Ovary (tissue), 9 donors: ENCODE results near the gene MXD4. TPM values are rescaled to one million over a fixed set of nuclear protein-coding genes. Genes with fewer than 3 reads are reported as not detected.

ENCODE experiments used
- DNase-seq, 5 donors: peaks; one replicate each; pipeline ENCODE4 v3.0.0-alpha.2; 2019 to 2020
- H3K27ac ChIP-seq, 2 donors: fragments of 200-600 bp; one replicate each; pipeline versions ENCODE4 v1.5.1 to v1.8.0; 2019 to 2022
- H3K27me3 ChIP-seq: fragments of 200-600 bp; one replicate; pipeline ENCODE4 v1.8.0; 2022
- H3K36me3 ChIP-seq: fragments of 200-600 bp; sonication (generic); one replicate; pipeline ENCODE4 v1.5.1; 2019
- H3K4me1 ChIP-seq: one replicate; pipeline ENCODE4 v1.8.1; 2013; ENCODE audit warnings: mild to moderate bottlenecking, moderate library complexity; ENCODE audit not compliant: insufficient read depth
- H3K4me3 ChIP-seq: fragments of 200-600 bp; sonication (generic); one replicate; pipeline ENCODE4 v1.5.1; 2017
- H3K9me3 ChIP-seq, 2 donors: fragments of 200-600 bp in 1 of 2; sonication (generic) in 1 of 2; one replicate each; pipeline versions ENCODE4 v1.5.1 to v1.8.1; 2013 to 2019; ENCODE audit warnings: mild to moderate bottlenecking in 1 of 2, moderate library complexity in 1 of 2
- CTCF ChIP-seq, 3 donors: fragments of 450-650 bp in 2 of 3; fragments of 200-600 bp in 1 of 3; IDR thresholded peaks; one replicate each; pipeline versions ENCODE4 v1.5.1 to v1.8.0; 2016 to 2022; ENCODE audit warnings: antibody characterized with exemption in 3 of 3, mild to moderate bottlenecking in 1 of 3
- EP300 ChIP-seq: sonication (generic); formaldehyde crosslinking; IDR thresholded peaks from one replicate; pipeline ENCODE4 v1.6.1; 2017; ENCODE audit warnings: antibody characterized with exemption
- POLR2A ChIP-seq: fragments of 450-650 bp; IDR thresholded peaks from one replicate; pipeline ENCODE4 v1.6.1; 2017; ENCODE audit warnings: antibody characterized with exemption, mild to moderate bottlenecking, moderate library complexity
- WGBS, 3 donors: extraction: QIAGEN DNeasy Blood & Tissue Kit in 1 of 3; methylation state at CpG; one replicate each; pipeline versions ENCODE4 v1.1.5 to v1.1.7; 2013 to 2017; 5-methylcytosine and 5-hydroxymethylcytosine counted together
- intact Hi-C, 4 donors: fragments of 100-400 bp; cut with DNase I; formaldehyde crosslinking; loops; one replicate each; pipeline versions ENCODE4 v1.11.0 to v1.15.1; 2022 to 2023
- polyA plus RNA-seq, 2 donors: library from polyadenylated mRNA; stranded (reverse); fragments of 200-250 nt in 1 of 2; fragments of 350-450 nt in 1 of 2; fragmentation: Illumina TruSeq in 1 of 2; extraction: RNeasy Lipid Tissue Mini Kit (QIAGEN cat#74804) in 1 of 2; gene quantifications; one replicate each; pipeline ENCODE4 v1.2.3, GENCODE V29; 2013 to 2014
- total RNA-seq, 7 donors: library from RNA; depleted of rRNA in 2 of 7; stranded (reverse); fragments of >200 nt in 2 of 7; fragmentation: NEBNext Ultra II Directional in 3 of 7; extraction: Animal tissue kit (Norgen Biotek cat#: 25700) in 3 of 7; gene quantifications; one replicate each; pipeline versions ENCODE4 v1.1.0 to v1.2.4, GENCODE V29; 2016 to 2023
- donor health status: DM: no; HTN: no; CAD: no; lungs with moderate emphysema.
- donor health status: DM: no; HTN: no; CAD: no.
- donor health status: Bipolar disorder and iron deficiency.
- donor health status: DM: yes; HTN: yes; CAD: no.
- donor health status: DM: no; HTN: no; CAD: no.
- donor health status: DM: yes; HTN: yes; CAD: no.

Gene MXD4
- total and polyA plus RNA-seq, 9 donors = 10.3 to 51.4 (median 35.3) TPM

GRCh38 chr4:2301806-2302205, 39.9 kb upstream of the MXD4 start:
- no peak for TF ChIP-seq CTCF (IDR thresholded peaks at IDR 0.05)
- no peak for TF ChIP-seq POLR2A
- TF ChIP-seq EP300 = no peak
- H3K27me3 ChIP-seq = no peaks in the 10 kb centered on the region
- intact Hi-C loops = no loop called here
- H3K9me3 ChIP-seq = no peaks in the 10 kb centered on the region
- H3K4me3 ChIP-seq = no peak overlapping the region
- no peak overlapping the region for H3K27ac ChIP-seq
- WGBS, 3 donors = 71 to 81% (median 77%) methylated on average over 19 of the region's 19 CpGs
- no peaks in the 10 kb centered on the region for H3K4me1 ChIP-seq
- DNase-seq = no peak
- H3K36me3 ChIP-seq = no peaks in the 10 kb centered on the region

- Histone ChIP-seq H3K4me3 (no peak overlapping the region), H3K36me3 (no peaks in the 10 kb centered on the region), H3K4me1 (no peaks in the 10 kb centered on the region), H3K27me3 (no peaks in the 10 kb centered on the region), H3K9me3 (no peaks in the 10 kb centered on the region), H3K27ac (no peak overlapping the region)
- 86 to 88% (median 87%) methylated on average over 14 of the region's 14 CpGs for WGBS, 3 donors
- intact Hi-C loops = no loop called here
- no peak for DNase-seq
- TF ChIP-seq CTCF (IDR thresholded peaks at IDR 0.05) (no peak), EP300 (no peak), POLR2A (no peak)
Measured at GRCh38 chr4:2301225-2301642, 39.3 kb upstream of the MXD4 start.

- Histone ChIP-seq H3K27me3 (no peaks in the 10 kb centered on the region), H3K4me3 (no peak overlapping the region), H3K9me3 (no peaks in the 10 kb centered on the region), H3K27ac (no peak overlapping the region), H3K36me3 (no peaks in the 10 kb centered on the region), H3K4me1 (no peaks in the 10 kb centered on the region)
- WGBS, 3 donors = 93 to 96% (median 95%) methylated on average over 36 to 37 of the region's 37 CpGs
- DNase-seq = no peak
- intact Hi-C loops = no loop called here
- no peak for TF ChIP-seq CTCF (IDR thresholded peaks at IDR 0.05)
- TF ChIP-seq POLR2A = no peak
- TF ChIP-seq EP300 = no peak
Measured at GRCh38 chr4:2300431-2301224, 38.7 kb upstream of the MXD4 start.

- 84 to 91% (median 89%) methylated on average over 2 of the region's 2 CpGs for whole genome bisulfite sequencing, 3 donors
Measured at GRCh38 chr4:2299794-2300193, 37.9 kb upstream of the MXD4 start.

More at GRCh38 chr4:2299794-2300193, 37.9 kb upstream of the MXD4 start:
- DNase-seq = no peak
- TF ChIP-seq CTCF (IDR thresholded peaks at IDR 0.05) (no peak), EP300 (no peak), POLR2A (no peak)
- no peaks in the 10 kb centered on the region for H3K36me3 ChIP-seq
- H3K27ac ChIP-seq = no peak overlapping the region
- no peaks in the 10 kb centered on the region for H3K4me1 ChIP-seq
- H3K9me3 ChIP-seq = no peaks in the 10 kb centered on the region
- H3K27me3 ChIP-seq = no peaks in the 10 kb centered on the region
- H3K4me3 ChIP-seq = no peak overlapping the region
- intact Hi-C loops = no loop called here
